ENCODE results near the gene MTNR1A.

Gene MTNR1A

DNA sequence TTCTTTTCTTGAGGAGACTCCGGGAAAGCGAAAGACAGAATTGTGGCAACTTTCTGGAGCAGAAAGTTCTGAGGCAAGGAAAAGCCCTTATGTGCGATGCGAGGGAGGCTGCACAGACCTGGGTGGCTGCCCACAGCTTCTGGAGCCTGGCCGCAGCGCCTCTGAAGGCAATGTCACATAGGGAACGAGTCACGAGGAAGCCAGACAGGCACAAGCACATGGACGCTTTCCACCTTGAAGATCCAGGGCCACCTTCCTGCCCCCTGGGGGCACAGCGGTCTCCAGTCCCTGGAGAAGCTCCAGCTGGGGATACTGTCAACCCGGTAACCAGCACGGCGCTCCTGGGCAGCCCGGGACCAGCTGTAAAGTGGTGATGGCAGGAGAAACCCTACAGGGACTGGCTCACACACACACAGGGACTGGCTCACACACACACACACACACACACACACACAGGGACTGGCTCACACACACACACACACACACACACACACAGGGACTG is 69.8 kb downstream of the MTNR1A start:
- DNase-seq, result peak; percentile 31

DNA sequence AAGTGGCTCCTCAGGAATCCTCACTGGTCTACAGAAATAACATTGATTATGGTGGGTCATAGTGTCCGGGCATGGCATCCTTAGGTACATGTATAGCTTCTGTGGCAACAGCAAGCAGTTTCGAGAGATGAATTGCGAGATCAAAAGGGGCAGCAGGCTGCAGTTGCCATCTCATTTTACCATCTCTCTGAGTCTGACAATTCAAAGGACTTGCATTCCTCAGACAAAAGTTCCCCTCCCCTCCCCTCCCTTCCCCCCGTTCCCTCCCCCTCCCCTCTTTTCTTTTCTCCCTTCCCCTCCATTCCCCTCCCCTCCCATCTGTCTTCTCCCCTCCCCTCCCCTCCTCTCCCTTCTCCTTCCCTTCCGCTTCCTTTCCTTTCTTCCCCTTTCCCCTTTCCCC is 70.2 kb downstream of the MTNR1A start:
- DNase-seq, result no peak

DNA sequence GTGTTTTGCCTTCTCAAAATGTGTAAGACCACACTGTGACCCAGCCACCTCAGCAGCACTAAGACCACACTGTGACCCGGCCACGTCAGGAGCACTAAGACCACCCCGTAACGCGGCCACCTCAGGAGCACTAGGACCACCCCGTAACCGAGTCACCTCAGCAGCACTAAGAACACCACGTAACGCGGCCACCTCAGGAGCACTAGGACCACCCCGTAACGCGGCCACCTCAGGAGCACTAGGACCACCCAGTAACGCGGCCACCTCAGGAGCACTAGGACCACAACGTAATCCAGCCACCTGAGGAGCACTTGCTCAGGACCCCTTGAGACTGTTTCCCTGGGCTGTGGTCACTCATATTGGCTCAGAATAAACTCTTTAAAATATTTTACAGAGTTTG is 71.7 kb downstream of the MTNR1A start:
- DNase-seq, result no peak
